Smooth muscle cell (in vitro differentiated cells): ENCODE measurements around the gene OR9A4. TPM values are rescaled to one million over a fixed set of nuclear protein-coding genes. Genes with fewer than 3 reads are reported as not detected.

Experiments used
- DNase-seq: peaks from one replicate; lab custom pipeline; 2025; ENCODE audit not compliant: unreplicated experiment; lab: John Stamatoyannopoulos, UW
- H2AFZ ChIP-seq: fragments of 200-600 bp; sonication (generic); 2 replicates; pipeline ENCODE4 v1.6.0; 2016; ENCODE audit warnings: antibody characterized with exemption, low read depth, mild to moderate bottlenecking
- H3F3A ChIP-seq: fragments of 200-600 bp; sonication (generic); 2 replicates; pipeline ENCODE4 v1.6.0; 2017; ENCODE audit warnings: antibody characterized with exemption, low read depth
- H3K27ac ChIP-seq: fragments of 200-600 bp; sonication (generic); 2 replicates; pipeline ENCODE4 v1.5.1; 2016; ENCODE audit warnings: low read depth, mild to moderate bottlenecking
- H3K27me3 ChIP-seq: fragments of 200-600 bp; sonication (generic); 2 replicates; pipeline ENCODE4 v1.6.1; 2016; ENCODE audit warnings: low read depth, mild to moderate bottlenecking
- H3K36me3 ChIP-seq: fragments of 200-600 bp; sonication (generic); 2 replicates; pipeline ENCODE4 v1.5.1; 2016; ENCODE audit warnings: low read depth
- H3K4me1 ChIP-seq: fragments of 200-600 bp; sonication (generic); 2 replicates; pipeline ENCODE4 v1.5.1; 2016; ENCODE audit warnings: low read depth
- H3K4me2 ChIP-seq: fragments of 200-600 bp; sonication (generic); 2 replicates; pipeline ENCODE4 v1.6.0; 2016; ENCODE audit warnings: mild to moderate bottlenecking
- H3K4me3 ChIP-seq: fragments of 200-600 bp; sonication (generic); 2 replicates; pipeline ENCODE4 v1.5.1; 2016; ENCODE audit warnings: mild to moderate bottlenecking
- H3K79me2 ChIP-seq: fragments of 200-600 bp; sonication (generic); 2 replicates; pipeline ENCODE4 v1.6.0; 2016; ENCODE audit warnings: low read depth, mild to moderate bottlenecking
- H3K9ac ChIP-seq: fragments of 200-600 bp; sonication (generic); 2 replicates; pipeline ENCODE4 v1.6.0; 2016; ENCODE audit warnings: low read depth
- H3K9me3 ChIP-seq: fragments of 200-600 bp; sonication (generic); replicated peaks from 2 replicates; pipeline ENCODE4 v1.5.1; 2016; ENCODE audit warnings: low read depth
- H4K20me1 ChIP-seq: fragments of 200-600 bp; sonication (generic); 2 replicates; pipeline ENCODE4 v1.6.0; 2016; ENCODE audit warnings: low read depth
- CTCF ChIP-seq: fragments of 200-600 bp; sonication (generic); IDR thresholded peaks from 2 replicates; pipeline ENCODE4 v1.5.1; 2017; ENCODE audit warnings: borderline replicate concordance, mild to moderate bottlenecking, antibody characterized with exemption; ENCODE audit not compliant: insufficient read depth, poor library complexity, severe bottlenecking
- WGBS: methylation state at CpG from one replicate; pipeline ENCODE4 v1.1.7; 2016; ENCODE audit warnings: low lambda C conversion rate; 5-methylcytosine and 5-hydroxymethylcytosine counted together
- polyA plus RNA-seq: library from polyadenylated mRNA; unstranded; fragments of >200 nt; fragmentation: Nextera tagmentation; extraction: Ambion mirVana; gene quantifications from 2 replicates; pipeline ENCODE4 v1.2.1, GENCODE V29; 2016
- total RNA-seq: library from RNA; depleted of rRNA; stranded (reverse); fragments of >200 nt; gene quantifications from 2 replicates; pipeline ENCODE4 v1.2.3, GENCODE V29; 2014

OR9A4 gene
- total and polyA plus RNA-seq, 2 experiments from 2014 or later = not detected

GRCh38 chr7:141875453-141875852 is 40.7 kb upstream of the OR9A4 start:
- Histone ChIP-seq H2AFZ (no peak overlapping the region), H3K79me2 (no peaks in the 10 kb centered on the region), H3F3A (no peaks in the 10 kb centered on the region), H3K4me3 (no peak overlapping the region), H3K4me2 (no peak overlapping the region), H3K27me3 (no peaks in the 10 kb centered on the region), H3K4me1 (no peaks in the 10 kb centered on the region), H3K27ac (no peak overlapping the region), H3K9ac (no peak overlapping the region), H3K36me3 (no peaks in the 10 kb centered on the region), H3K9me3 (no peaks in the 10 kb centered on the region), H4K20me1 (no peaks in the 10 kb centered on the region)
- 85% methylated on average over 2 of the region's 2 CpGs for WGBS
- DNase-seq = no peak
- TF ChIP-seq CTCF = no peak

- H3K27me3 ChIP-seq = no peaks in the 10 kb centered on the region
- no peak overlapping the region for H3K4me2 ChIP-seq
- WGBS = 93% methylated on average over 1 of the region's 1 CpG
- no peaks in the 10 kb centered on the region for H3K9me3 ChIP-seq
- no peaks in the 10 kb centered on the region for H4K20me1 ChIP-seq
- H3F3A ChIP-seq = no peaks in the 10 kb centered on the region
- H3K9ac ChIP-seq = no peak overlapping the region
- H3K4me3 ChIP-seq = no peak overlapping the region
- H2AFZ ChIP-seq = no peak overlapping the region
- H3K79me2 ChIP-seq = no peaks in the 10 kb centered on the region
- H3K27ac ChIP-seq = no peak overlapping the region
- H3K36me3 ChIP-seq = no peaks in the 10 kb centered on the region
- no peak for TF ChIP-seq CTCF
- no peaks in the 10 kb centered on the region for H3K4me1 ChIP-seq
- no peak for DNase-seq
Observed at GRCh38 chr7:141876371-141876770, 39.8 kb upstream of the OR9A4 start.

GRCh38 chr7:141877365-141877764 is 38.8 kb upstream of the OR9A4 start:
- no peaks in the 10 kb centered on the region for H3F3A ChIP-seq
- no peaks in the 10 kb centered on the region for H3K4me1 ChIP-seq
- no peaks in the 10 kb centered on the region for H4K20me1 ChIP-seq
- no peak overlapping the region for H3K4me3 ChIP-seq
- 97% methylated on average over 3 of the region's 3 CpGs for whole genome bisulfite sequencing
- no peak overlapping the region for H3K4me2 ChIP-seq
- no peaks in the 10 kb centered on the region for H3K36me3 ChIP-seq
- H3K9ac ChIP-seq = no peak overlapping the region
- DNase-seq = no peak
- no peak overlapping the region for H3K27ac ChIP-seq
- no peaks in the 10 kb centered on the region for H3K27me3 ChIP-seq
- TF ChIP-seq CTCF = no peak
- H3K9me3 ChIP-seq = no peaks in the 10 kb centered on the region
- no peaks in the 10 kb centered on the region for H3K79me2 ChIP-seq
- H2AFZ ChIP-seq = no peak overlapping the region

- no peak overlapping the region for H3K27ac ChIP-seq
- no peak overlapping the region for H3K4me2 ChIP-seq
- H3K79me2 ChIP-seq = no peaks in the 10 kb centered on the region
- no peaks in the 10 kb centered on the region for H3K4me1 ChIP-seq
- no peak overlapping the region for H3K4me3 ChIP-seq
- TF ChIP-seq CTCF = no peak
- no peaks in the 10 kb centered on the region for H3K9me3 ChIP-seq
- no peaks in the 10 kb centered on the region for H3F3A ChIP-seq
- WGBS = 72% methylated on average over 5 of the region's 5 CpGs
- no peaks in the 10 kb centered on the region for H4K20me1 ChIP-seq
- H2AFZ ChIP-seq = no peak overlapping the region
- no peaks in the 10 kb centered on the region for H3K27me3 ChIP-seq
- no peaks in the 10 kb centered on the region for H3K36me3 ChIP-seq
- H3K9ac ChIP-seq = no peak overlapping the region
- no peak for DNase-seq
Observed at GRCh38 chr7:141880960-141881359, 35.2 kb upstream of the OR9A4 start.
